GM18507 (cell line): ENCODE results near the gene ZCWPW1.

Source experiments
- DNase-seq: peaks from one replicate; pipeline ENCODE4 v3.0.0; 2011; ENCODE audit warnings: low read depth; ENCODE audit not compliant: insufficient read length; ENCODE audit errors: extremely low spot score
- FAIRE-seq: peaks from 2 replicates; lab custom pipeline; 2011; peaks lifted over from hg19 to GRCh38; lab: Jason Lieb, UNC

The ZCWPW1 gene

DNA sequence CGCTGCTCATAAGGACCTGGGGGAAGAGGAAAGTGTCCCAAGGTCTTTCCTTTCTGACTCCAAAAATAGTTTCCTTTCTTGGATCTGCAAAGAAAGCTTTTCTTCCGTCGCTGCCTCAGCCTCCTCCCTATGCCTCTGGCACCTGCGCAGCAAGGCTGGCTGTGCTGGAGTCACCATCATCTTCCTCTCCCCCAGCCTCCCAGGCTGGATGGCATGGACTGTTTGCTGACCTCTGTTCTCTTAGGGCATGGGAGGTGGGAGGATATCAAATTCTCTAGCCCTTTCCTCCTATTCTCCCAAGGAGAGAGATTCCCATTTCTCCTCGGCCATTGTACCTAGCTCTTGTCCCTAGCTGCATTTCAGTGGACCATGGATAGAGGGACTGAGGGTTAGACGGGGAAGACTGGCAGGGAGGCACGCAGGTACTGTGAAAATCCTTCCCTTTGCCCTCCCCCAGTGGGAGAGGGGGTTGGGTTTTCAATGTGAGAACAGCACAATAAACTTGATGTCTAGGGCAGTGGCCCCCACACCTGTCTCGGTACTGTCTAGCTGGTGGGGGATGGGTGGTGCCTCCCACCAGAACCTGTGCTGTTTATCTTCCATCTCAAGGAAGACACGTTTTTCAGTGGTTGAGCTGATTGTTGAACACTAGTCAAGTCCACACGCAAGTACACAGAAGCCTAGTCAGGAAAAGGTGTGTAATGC, 5.2 kb upstream of the ZCWPW1 start:
- DNase-seq (no peak), FAIRE-seq (no peak)

DNA sequence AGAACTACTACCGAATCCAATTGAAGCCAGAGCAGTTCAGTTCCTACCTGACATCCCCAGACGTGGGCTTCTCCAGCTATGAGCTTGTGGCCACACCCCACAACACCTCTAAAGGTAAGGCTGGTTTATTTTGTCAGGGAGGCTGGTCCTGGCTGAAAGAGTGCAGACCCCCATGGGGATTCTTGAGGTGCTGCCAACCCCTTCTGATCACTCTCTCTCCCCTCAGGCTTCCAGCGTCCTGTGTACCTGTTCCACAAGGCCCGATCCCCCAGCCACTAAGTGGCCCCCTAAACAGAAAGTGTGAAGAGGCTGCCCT, 4.7 kb upstream of the ZCWPW1 start:
- no peak for DNase-seq
- no peak for FAIRE-seq

DNA sequence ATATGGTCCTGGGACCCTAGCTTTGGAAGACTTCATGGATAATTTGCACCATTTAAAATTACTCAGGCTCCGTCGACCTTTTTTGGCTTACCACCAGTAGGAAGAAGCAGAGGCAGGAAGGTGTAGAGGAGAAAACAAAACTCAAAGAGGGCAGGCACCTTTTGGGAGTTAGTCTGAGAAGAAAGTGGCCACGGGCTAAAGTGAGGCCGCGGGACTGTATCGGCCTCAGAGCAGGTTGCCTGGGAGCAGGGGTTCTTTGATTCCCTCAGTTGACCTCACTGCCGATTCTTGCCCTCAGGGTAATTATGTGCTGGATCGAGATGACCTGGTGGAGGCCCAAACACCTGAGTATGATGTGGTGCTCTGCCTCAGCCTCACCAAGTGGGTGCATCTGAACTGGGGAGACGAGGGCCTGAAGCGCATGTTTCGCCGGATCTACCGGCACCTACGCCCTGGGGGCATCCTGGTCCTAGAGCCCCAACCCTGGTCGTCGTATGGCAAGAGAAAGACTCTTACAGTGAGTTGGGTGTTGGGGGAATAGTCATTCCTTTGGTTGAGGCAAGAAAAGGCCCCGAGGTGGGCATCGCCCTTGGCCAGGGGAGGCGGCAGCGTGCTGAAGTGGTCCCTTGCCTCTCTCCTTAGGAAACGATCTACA, 4.2 kb upstream of the ZCWPW1 start:
- FAIRE-seq (no peak), DNase-seq (no peak)

DNA sequence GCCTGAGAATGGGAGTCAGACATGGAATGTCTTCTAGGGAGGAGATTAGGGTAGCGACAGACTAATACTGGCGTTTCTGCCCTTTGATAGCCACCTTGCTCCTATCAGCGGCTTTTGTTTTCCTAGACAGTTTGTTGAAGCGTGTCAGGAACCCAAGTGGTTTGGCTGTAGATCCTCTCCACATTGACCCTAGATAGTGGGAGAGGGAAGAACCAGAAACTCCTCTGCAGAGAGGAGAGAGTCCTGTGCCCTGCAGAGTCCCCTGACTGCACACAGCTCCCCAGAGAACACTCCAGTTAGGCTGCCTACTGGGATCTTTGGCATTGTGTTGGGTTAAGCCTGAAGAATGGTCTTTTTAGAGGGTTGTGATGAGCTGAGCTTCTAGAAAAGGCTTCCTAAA, 3.5 kb upstream of the ZCWPW1 start:
- no peak for DNase-seq
- no peak for FAIRE-seq

DNA sequence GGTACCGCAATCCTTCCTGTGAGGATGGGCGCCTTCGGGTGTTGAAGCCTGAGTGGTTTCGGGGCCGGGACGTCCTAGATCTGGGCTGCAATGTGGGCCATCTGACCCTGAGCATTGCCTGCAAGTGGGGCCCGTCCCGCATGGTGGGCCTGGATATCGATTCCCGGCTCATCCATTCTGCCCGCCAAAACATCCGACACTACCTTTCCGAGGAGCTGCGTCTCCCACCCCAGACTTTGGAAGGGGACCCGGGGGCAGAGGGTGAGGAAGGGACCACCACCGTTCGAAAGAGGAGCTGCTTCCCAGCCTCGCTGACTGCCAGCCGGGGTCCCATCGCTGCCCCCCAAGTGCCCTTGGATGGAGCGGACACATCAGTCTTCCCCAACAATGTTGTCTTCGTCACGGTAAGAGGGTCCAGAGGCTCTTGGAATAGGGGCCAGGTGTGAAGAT, 2.8 kb upstream of the ZCWPW1 start:
- DNase-seq (no peak), FAIRE-seq (no peak)

DNA sequence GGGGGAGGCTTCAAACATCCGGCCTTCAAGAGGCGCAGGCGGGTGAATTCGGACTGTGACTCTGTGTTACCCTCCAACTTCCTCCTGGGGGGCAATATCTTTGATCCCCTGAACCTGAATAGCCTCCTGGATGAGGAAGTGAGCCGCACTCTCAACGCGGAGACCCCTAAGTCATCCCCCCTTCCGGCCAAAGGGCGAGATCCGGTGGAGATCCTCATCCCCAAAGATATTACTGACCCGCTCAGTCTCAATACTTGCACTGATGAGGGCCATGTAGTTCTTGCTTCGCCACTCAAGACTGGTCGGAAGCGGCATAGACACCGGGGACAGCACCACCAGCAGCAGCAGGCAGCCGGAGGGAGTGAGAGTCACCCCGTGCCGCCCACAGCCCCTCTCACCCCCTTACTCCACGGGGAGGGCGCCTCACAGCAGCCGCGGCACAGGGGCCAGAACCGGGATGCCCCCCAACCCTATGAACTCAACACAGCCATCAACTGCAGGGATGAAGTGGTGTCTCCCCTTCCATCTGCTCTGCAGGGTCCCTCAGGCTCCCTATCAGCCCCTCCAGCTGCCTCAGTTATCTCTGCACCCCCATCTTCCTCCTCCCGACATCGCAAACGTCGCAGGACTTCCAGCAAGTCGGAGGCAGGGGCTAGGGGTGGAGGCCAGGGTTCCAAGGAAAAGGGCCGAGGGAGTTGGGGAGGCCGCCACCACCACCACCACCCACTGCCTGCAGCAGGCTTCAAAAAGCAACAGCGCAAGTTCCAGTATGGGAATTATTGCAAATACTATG, 2.2 kb upstream of the ZCWPW1 start:
- DNase-seq = no peak

DNA sequence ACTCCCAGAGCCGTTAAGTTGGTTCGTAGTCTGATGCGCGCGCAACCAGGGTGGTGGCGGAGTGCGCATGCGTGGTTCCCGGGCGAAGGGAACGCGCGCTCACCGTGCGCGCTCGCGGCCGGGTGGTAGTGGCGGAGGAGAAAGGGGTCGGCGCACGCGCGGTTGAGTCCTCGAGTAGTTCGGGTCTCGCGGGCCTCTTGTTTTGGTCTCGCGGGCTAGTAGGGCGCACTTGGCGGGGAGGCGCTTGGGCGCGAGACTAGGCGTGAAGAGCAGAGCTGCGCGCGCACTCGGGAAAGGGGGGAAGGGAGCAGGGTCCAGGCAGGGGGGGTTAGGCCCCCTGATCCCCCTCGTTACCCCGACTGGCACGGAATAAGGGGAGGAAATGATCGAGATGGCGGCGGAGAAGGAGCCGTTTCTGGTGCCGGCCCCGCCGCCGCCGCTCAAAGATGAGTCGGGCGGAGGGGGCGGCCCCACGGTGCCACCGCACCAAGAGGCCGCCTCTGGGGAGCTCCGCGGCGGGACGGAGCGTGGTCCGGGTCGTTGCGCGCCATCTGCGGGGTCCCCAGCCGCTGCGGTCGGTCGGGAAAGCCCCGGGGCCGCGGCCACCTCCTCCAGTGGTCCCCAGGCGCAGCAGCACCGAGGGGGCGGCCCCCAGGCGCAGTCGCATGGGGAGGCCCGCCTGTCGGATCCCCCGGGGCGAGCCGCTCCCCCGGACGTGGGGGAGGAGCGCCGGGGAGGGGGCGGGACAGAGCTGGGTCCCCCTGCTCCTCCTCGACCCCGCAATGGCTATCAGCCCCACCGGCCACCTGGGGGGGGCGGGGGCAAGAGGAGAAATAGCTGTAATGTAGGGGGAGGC, 1.4 kb upstream of the ZCWPW1 start, which contains the start of gene MEPCE:
TSS of gene MEPCE (plus strand) at position 195 of the 856 bp plus-strand sequence. CDS start at position 383, 188 bp downstream.
- DNase-seq (peak; percentile 83), FAIRE-seq (peak; percentile 60)

More for the DNA sequence above, 2.2 kb upstream of the ZCWPW1 start:
- no peak for FAIRE-seq

DNA sequence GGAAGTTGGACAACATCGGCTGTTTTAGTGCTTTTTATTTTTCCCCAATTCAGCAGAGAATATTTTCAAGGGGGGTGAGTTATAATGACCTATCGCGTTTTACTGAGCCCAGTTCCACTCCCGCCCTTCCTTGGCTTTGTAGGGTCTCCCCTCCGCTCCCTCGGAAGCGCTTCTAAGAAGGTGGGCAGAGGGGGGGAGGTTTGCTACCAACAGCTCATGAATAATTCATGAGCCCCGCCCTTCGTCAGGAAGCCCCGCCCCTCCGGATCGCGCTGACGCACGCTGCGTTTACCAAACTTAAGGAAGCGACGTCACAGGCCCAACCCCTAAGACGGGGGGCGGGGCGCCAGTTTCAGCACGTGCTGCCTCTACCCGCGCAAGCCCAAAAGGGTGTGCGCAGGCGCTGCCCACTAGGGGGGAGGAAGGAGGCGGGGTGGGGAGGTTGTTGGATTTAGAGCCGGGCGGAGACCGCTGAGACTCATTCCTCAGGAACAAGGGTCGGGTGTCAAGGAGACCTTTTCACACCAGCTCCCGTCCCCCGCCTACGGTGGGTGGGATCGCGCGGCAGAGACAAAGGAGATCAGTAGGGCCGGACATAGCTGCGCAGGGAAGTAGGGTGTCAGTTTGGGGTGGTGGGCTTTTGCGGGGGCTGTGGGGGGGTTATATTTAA, 599 bp upstream of the ZCWPW1 start:
- FAIRE-seq (peak; percentile 99), DNase-seq (peak; percentile 84)

DNA sequence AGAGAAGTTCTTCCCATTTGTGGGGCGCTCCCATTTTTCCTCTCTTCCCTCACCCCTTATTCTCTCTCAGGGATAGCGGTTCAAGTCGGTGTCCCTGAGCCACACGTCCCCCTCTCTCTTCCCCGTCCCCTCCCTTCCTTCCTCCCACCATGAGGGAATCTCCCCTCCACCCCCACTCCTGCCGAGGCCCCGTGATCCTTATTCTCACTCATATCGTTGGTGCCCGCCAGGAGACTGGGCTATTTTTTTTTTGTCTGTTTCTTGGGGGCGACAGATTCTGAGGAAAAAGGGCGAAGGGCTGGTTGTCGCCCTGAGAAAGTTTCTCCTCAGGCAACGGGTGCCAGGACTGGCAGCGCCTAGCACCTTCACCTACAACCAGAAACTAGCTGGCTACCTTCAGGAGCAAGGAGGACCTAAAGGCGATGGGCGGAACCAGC, 723 bp downstream of the ZCWPW1 start:
- DNase-seq (no peak), FAIRE-seq (no peak)

DNA sequence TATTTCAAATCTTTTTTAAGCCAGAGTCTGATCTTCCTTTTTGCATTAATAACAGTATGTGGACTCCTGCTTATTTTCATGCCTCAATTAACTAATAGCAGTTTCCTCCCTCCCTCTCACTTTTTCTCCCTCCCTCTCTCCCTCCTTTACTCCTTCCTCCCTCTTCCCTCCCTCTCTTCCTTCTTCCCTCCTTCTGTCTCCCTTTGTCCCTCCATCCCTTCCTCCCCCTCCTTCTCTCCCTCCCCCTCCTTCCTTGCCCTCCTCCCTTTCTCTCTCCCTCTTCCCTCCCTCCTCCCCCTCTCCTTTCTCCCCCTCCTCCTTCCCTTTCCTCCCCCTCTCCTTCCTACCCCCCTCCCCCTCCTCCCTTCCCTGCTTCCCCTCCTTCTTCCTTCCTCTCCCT, 2.0 kb downstream of the ZCWPW1 start:
- DNase-seq (no peak), FAIRE-seq (no peak)

DNA sequence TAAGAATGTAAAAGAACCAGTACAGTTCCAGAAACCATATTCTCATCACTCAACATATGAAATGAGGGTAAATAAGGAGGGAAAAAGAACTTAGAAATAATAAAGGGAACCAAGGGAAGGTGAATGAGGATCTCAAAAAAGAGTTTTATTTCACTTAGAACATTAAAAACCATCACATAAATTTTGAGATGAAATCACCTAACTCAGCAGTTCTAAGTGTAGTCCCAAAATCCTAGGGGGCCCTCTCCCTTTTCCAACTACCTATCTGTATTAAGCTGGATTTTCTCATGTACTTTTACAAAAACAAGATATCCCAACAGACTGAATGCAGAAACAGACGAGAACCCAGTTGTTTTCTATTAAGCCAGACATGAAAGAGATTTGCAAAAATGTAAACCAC, 3.2 kb downstream of the ZCWPW1 start:
- FAIRE-seq (no peak), DNase-seq (no peak)

DNA sequence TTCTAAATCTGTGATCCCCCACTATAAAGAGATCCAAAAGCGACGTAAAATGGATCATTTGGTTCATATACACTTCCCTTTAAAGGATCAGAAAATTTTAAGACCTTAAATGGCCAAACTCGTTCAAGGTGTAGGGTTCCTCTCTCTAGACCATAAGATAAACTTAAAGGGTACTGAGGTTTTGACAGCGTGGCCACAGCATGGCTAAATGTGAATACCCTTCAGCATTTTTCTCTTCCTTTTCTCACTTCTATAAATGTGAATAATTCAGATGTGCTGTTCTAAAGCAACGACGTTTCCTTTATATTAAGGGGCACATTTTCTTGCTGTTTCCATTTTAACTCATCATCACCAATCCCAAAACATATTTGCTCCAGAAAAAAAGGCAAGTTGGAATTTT, 5.2 kb downstream of the ZCWPW1 start:
- FAIRE-seq = no peak
- DNase-seq = no peak

DNA sequence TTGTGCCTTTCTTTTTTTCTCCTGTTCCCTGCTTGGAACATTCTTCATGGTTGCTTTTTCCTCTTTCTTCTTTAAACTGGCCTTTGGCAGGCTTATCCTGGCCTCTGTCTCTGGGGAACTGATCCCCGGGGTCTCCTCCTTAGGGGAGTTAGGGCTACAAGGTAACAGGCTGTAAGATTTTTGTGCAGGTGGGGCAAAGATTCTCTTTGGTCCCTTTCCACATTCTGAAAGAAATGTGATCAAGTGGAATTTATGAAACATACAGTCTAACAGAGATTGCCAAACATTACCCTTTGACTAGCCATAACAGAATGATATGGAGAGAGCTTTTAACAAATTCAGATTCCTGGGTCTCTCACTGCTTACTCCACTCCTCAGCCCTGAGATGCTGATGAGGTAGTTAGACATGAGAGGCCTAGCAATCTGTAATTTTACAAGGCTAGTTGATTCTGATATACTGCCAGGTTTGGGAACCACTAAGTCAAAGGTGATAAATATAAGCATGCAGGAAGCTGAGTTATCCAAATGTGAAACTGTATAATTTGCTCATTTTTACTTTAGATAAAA, 8.8 kb downstream of the ZCWPW1 start:
- no peak for DNase-seq
- no peak for FAIRE-seq

DNA sequence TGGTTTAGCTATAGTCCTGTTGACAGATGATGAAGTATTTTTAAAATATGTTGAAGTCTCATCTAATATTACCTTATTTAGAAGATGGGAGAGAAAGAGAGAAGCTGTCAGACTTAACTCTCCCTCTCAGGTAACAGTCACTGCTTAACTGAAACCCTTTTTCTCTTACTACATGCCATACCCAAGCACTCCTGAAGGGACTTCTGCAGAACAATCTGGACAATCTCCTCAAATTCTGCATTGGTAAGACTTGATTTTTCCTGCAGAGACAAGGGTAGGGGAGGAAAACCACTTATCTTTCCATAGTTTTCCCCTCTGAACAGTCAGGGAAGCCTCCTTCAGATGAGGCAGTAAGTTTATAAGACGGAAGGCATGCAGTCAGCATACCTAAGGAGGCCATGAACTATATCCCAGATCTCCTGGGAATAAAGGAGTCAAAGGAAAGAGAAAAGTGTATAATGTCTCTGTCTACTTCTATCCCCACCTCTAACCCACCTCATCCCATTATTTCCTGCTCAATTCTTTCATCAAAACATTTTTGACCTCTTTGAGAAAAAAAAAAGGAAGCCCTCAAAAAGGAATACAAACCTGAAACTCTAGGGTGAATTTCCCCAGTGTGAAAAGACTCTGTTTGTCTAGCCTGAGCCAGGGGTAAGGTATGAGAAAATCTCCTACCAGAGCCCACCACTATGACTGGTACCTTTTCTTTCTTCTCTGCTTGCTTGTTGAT, 9.4 kb downstream of the ZCWPW1 start:
- no peak for DNase-seq
- FAIRE-seq = no peak

DNA sequence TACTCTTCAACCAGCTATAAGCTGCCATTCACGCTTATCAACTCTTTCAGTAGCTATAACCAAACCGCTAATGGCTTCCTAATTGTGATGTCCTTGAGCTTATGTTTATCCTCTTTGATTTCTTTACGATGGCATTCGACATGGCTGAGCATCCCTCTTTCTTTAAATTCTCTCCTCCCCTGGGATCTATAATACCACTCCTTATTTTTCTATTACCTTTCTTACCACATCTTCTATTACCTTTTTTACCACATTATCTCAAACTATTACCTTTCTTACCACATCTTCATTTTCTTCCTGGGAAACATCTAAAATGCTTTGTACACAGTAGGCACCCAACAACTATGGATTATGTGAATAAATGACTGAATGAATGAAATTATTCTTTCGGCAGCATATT, 13.1 kb downstream of the ZCWPW1 start:
- no peak for FAIRE-seq
- DNase-seq = no peak

DNA sequence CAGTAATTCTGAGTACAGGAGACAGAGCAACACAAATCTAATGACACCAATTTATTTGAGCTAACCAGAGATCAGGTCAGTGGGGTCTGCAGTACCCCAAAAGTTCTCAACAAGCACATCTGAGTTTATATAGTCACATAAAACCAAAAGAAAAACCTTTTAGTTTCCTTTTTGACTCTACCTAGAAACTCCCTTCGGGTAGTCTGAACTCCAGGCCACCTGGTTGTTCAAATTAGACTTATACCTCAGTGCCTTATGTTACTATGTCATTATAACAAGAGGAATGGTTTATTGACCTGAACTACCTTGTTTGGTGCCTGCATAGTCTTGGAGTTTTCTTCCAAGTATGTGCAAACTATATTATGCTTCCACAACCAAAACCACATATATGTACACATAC, 14.6 kb downstream of the ZCWPW1 start:
- FAIRE-seq (peak; percentile 45), DNase-seq (no peak)

DNA sequence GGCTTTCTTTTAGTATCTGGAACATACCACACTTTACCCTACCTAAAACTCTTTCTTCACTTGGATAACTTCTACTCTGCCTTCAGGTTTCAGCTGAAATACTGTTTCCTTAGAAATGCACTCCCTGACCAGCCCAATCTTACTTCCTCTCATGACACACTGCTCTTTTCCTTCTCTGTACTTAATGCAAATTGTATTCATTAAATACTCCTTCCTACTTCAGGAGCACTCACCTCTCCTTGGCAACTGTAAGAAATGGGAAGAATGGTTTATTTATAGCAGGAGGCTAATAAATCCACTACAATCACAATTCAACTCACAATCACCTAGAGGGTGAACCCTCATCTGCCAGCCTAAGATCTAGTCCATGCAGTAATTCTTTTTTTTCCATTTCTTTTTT, 15.2 kb downstream of the ZCWPW1 start:
- DNase-seq (no peak), FAIRE-seq (peak; percentile 39)

DNA sequence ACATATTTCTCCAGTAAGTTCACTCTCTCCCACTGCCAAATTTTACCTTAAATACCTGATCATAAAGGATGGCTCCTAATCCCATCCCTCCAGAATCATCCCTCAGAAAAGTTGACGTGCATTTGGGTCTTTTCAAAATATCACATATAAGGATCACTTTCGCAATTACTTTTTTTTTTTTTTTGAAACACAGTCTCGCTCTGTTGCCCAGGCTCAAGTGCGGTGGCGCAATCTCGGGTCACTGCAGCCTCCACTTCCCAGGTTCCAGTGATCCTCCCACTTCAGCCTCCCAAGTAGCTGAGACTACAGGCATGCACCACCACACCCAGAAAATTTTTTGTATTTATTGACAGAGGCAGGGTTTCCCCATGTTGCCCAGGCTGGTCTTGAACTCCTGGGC, 17.4 kb downstream of the ZCWPW1 start:
- no peak for DNase-seq
- no peak for FAIRE-seq
